GM19467 (cell line): ENCODE results near the gene AUH.

ENCODE experiments used
- ATAC-seq: cut with Tn5 transposase; IDR thresholded peaks from one replicate; pipeline ENCODE4 v1.9.1; 2021; ENCODE audit warnings: mild to moderate bottlenecking, moderate library complexity; ENCODE audit not compliant: unreplicated experiment

The AUH gene

GRCh38 chr9:91298311-91298710 lies 63.4 kb downstream of the AUH start:
- ATAC-seq: no peak

GRCh38 chr9:91297306-91297705 lies 64.4 kb downstream of the AUH start:
- no peak for ATAC-seq

GRCh38 chr9:91296354-91296753 lies 65.4 kb downstream of the AUH start:
- ATAC-seq: no peak

- ATAC-seq: no peak
Observed at GRCh38 chr9:91295357-91295756, 66.4 kb downstream of the AUH start.

GRCh38 chr9:91291866-91292265 lies 69.9 kb downstream of the AUH start:
- ATAC-seq: no peak

- ATAC-seq: no peak
Observed at GRCh38 chr9:91289244-91289643, 72.5 kb downstream of the AUH start.

- ATAC-seq: no peak
Observed at GRCh38 chr9:91285729-91286353, 75.9 kb downstream of the AUH start.

GRCh38 chr9:91282292-91282691 lies 79.4 kb downstream of the AUH start:
- no peak for ATAC-seq

GRCh38 chr9:91279296-91280204 lies 82.2 kb downstream of the AUH start:
- ATAC-seq: no peak

- ATAC-seq: no peak
Observed at GRCh38 chr9:91276513-91276912, 85.2 kb downstream of the AUH start.

GRCh38 chr9:91275655-91276054 lies 86.1 kb downstream of the AUH start:
- no peak for ATAC-seq

GRCh38 chr9:91274949-91275492 lies 86.7 kb downstream of the AUH start:
- no peak for ATAC-seq

- ATAC-seq: no peak
Observed at GRCh38 chr9:91273853-91274552, 87.7 kb downstream of the AUH start.

- no peak for ATAC-seq
Observed at GRCh38 chr9:91271156-91271555, 90.6 kb downstream of the AUH start.

- no peak for ATAC-seq
Observed at GRCh38 chr9:91269907-91270491, 91.7 kb downstream of the AUH start.

- no peak for ATAC-seq
Observed at GRCh38 chr9:91266448-91266847, 95.3 kb downstream of the AUH start.

GRCh38 chr9:91265514-91265913 lies 96.2 kb downstream of the AUH start:
- ATAC-seq: no peak

- ATAC-seq: no peak
Observed at GRCh38 chr9:91261417-91261816, 100.3 kb downstream of the AUH start.

GRCh38 chr9:91259162-91259561 lies 102.6 kb downstream of the AUH start:
- ATAC-seq: no peak

- ATAC-seq: no peak
Observed at GRCh38 chr9:91258451-91258850, 103.3 kb downstream of the AUH start.

GRCh38 chr9:91256235-91256634 lies 105.5 kb downstream of the AUH start:
- ATAC-seq: no peak
